PC-9 (cell line): ENCODE data around the gene IFNGR2. TPM values are rescaled to one million over a fixed set of nuclear protein-coding genes. Genes with fewer than 3 reads are reported as not detected.
A peak's percentile ranks its signal among the peaks of the same experiment; 100 is the strongest.
"Not testable (repeated sequence)": the region's sequence is repeated elsewhere in the genome, so short reads cannot be mapped to it uniquely, and the experiment has no call there.

ENCODE experiments used
- BruUV-seq: library from RNA; stranded (reverse); fragments of 400-500 nt; replicated peaks from 2 replicates; lab custom pipeline; 2021; lab: Mats Ljungman, UMichigan
- CTCF ChIA-PET: fragments of 300-600 bp; sonication (Branson Sonifier 250); formaldehyde crosslinking; loops from one replicate; lab custom pipeline; 2022; ENCODE audit warnings: antibody characterized with exemption; lab: Charles Lee
- POLR2A ChIA-PET: fragments of 300-600 bp; sonication (Branson Sonifier 250); formaldehyde crosslinking; loops from one replicate; lab custom pipeline; 2022; ENCODE audit warnings: antibody characterized with exemption; ENCODE audit not compliant: unreplicated experiment; lab: Charles Lee
- DNase-seq, 2 experiments: peaks; one replicate each; pipeline versions ENCODE4 v3.0.0 to v3.0.0-alpha.2; 2015 to 2022; ENCODE audit warnings: mixed read lengths in 1 of 2
- H2AFZ ChIP-seq: fragments of 200-600 bp; sonication (generic); 2 replicates; pipeline ENCODE4 v1.8.1; 2017; ENCODE audit warnings: antibody characterized with exemption
- H3F3A ChIP-seq: fragments of 200-600 bp; sonication (generic); 2 replicates; pipeline ENCODE4 v1.8.1; 2017; ENCODE audit warnings: antibody characterized with exemption, mild to moderate bottlenecking, low read depth; ENCODE audit not compliant: insufficient read depth
- H3K27ac ChIP-seq: fragments of 200-600 bp; sonication (generic); 2 replicates; pipeline ENCODE4 v1.6.1; 2016; ENCODE audit warnings: mixed run types
- H3K27me3 ChIP-seq: fragments of 200-600 bp; sonication (generic); 2 replicates; pipeline ENCODE4 v1.6.1; 2016; ENCODE audit warnings: low read depth, mixed run types; ENCODE audit not compliant: insufficient read depth
- H3K36me3 ChIP-seq: fragments of 200-600 bp; sonication (generic); 2 replicates; pipeline ENCODE4 v1.6.1; 2016; ENCODE audit warnings: low read depth, mixed run types
- H3K4me1 ChIP-seq: fragments of 200-600 bp; sonication (generic); replicated peaks from 2 replicates; pipeline ENCODE4 v1.6.1; 2016; ENCODE audit warnings: mixed run types; ENCODE audit not compliant: insufficient read depth
- H3K4me2 ChIP-seq: fragments of 200-600 bp; sonication (generic); 2 replicates; pipeline ENCODE4 v1.6.1; 2017; ENCODE audit warnings: mixed run types
- H3K4me3 ChIP-seq: fragments of 200-600 bp; sonication (generic); 2 replicates; pipeline ENCODE4 v1.6.1; 2016; ENCODE audit warnings: mixed run types
- H3K79me2 ChIP-seq: fragments of 200-600 bp; sonication (generic); 2 replicates; pipeline ENCODE4 v1.6.1; 2017; ENCODE audit warnings: low read depth, mixed run types
- H3K9me2 ChIP-seq: fragments of 200-600 bp; sonication (generic); 2 replicates; pipeline ENCODE4 v1.8.1; 2017; ENCODE audit warnings: mild to moderate bottlenecking; ENCODE audit not compliant: insufficient read depth
- H3K9me3 ChIP-seq: fragments of 200-600 bp; sonication (generic); 2 replicates; pipeline ENCODE4 v1.8.1; 2016; ENCODE audit warnings: low read depth; ENCODE audit not compliant: insufficient read depth
- H4K20me1 ChIP-seq: fragments of 200-600 bp; sonication (generic); 2 replicates; pipeline ENCODE4 v1.8.1; 2017; ENCODE audit not compliant: insufficient read depth
- CTCF ChIP-seq: fragments of 200-600 bp; sonication (generic); conservative IDR thresholded peaks from 2 replicates; pipeline ENCODE4 v1.6.1; 2017; ENCODE audit warnings: mixed run types, antibody characterized with exemption, mild to moderate bottlenecking, moderate library complexity
- EZH2 ChIP-seq: fragments of 200-600 bp; sonication (generic); IDR thresholded peaks from 2 replicates; pipeline ENCODE4 v1.8.0; 2017; ENCODE audit warnings: antibody characterized with exemption, low read depth
- intact Hi-C: fragments of 100-400 bp; cut with micrococcal nuclease; formaldehyde crosslinking; loops from one replicate; pipeline ENCODE4 v1.10.0; 2022; ENCODE audit not compliant: unreplicated experiment
- total RNA-seq: library from RNA; stranded (reverse); gene quantifications from 2 replicates; pipeline ENCODE4 v1.2.3, GENCODE V29; 2021

The IFNGR2 gene
- total RNA-seq, 1 experiment from 2014 or later = 16.0 TPM

DNA sequence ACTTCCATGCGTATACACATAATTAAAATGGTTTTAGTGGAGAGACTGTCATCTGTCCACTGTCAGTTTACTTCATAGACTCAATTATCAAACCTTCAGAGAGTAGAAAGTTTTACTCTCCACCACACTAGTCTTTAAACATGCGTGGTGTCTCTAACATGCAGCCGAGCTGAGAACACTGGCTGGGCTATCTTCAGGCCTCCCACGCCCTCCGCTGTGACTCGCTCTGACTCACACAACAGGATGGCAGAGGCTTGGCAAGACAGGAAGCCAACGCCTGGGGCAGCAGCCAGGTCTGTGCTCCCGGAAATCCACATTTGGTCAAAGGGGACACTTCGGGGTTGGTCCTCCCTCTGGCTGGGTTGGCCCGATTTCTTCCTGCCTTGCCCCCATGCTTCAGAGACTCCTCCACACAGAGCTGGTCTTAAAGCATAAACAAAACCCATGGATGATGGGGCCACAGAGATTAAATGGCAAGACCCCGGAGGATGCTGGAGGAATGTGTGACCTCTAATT lies 22.7 kb upstream of the IFNGR2 start:
- Histone ChIP-seq H3F3A (peaks cover 46% of the 10 kb centered on the region), H3K4me2 (peak overlapping the region; percentile 69), H3K36me3 (no peaks in the 10 kb centered on the region), H4K20me1 (no peaks in the 10 kb centered on the region), H3K4me1 (peaks cover 62% of the 10 kb centered on the region), H3K9me3 (no peaks in the 10 kb centered on the region), H2AFZ (0 out of 2 replicates have a peak overlapping the region, but pooled peaks have one; percentile 41), H3K79me2 (no peaks in the 10 kb centered on the region), H3K27me3 (no peaks in the 10 kb centered on the region), H3K9me2 (no peaks in the 10 kb centered on the region), H3K4me3 (peak overlapping the region; percentile 19; the same call in 1 of the 2 replicates), H3K27ac (peak overlapping the region; percentile 100)
- BruUV-seq = no TSS peak
- ChIA-PET CTCF (no interaction called here), POLR2A (interaction anchor here (0.7 kb wide), 1 partner anchor 181 kb away, joined by 4 read pairs; no protein-coding TSS in a partner anchor)
- no peak for TF ChIP-seq EZH2
- TF ChIP-seq CTCF = no peak
- intact Hi-C loops = loop anchor here (2.0 kb wide), 1 partner anchor 162 kb away; the partner anchor contains the start of genes GART and SON
- peak; percentile 89 to 92 for DNase-seq

DNA sequence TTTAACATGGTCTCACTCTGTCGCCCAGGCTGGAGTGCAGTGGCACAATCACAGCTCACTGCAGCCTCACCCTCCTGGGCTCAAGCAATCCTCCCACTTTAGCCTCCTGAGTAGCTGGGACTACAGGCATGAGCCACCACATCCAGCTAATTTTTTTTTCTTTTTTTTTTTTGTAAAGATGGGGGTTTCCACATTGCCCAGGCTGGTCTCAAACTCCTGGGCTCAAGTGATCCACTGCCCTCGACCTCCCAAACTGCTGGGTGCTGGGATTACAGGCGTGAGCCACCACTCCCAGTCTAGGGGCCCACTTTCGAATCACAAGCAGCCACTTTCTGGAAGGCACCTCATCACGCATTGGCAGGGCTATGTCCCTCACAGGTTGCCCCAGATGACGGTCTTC lies 21.8 kb upstream of the IFNGR2 start:
- CTCF ChIA-PET = not testable (repeated sequence)

GRCh38 chr21:33383056-33383888 lies 19.9 kb upstream of the IFNGR2 start:
- Histone ChIP-seq H3K4me3 (peak overlapping the region; percentile 46; the same call in 1 of the 2 replicates), H3K36me3 (no peaks in the 10 kb centered on the region), H3K4me2 (peak overlapping the region; percentile 77), H3F3A (peaks cover 44% of the 10 kb centered on the region), H3K27me3 (no peaks in the 10 kb centered on the region), H3K27ac (peak overlapping the region; percentile 100), H3K9me2 (no peaks in the 10 kb centered on the region), H2AFZ (peak overlapping the region; percentile 68; the same call in 1 of the 2 replicates), H3K4me1 (peaks cover 60% of the 10 kb centered on the region), H4K20me1 (no peaks in the 10 kb centered on the region), H3K79me2 (no peaks in the 10 kb centered on the region), H3K9me3 (no peaks in the 10 kb centered on the region)
- TF ChIP-seq EZH2 (no peak), CTCF (no peak)
- ChIA-PET CTCF (interaction anchor here (0.6 kb wide), 1 partner anchor 166 kb away, joined by 9 read pairs; no protein-coding TSS in a partner anchor), POLR2A (interaction anchor here (0.6 to 0.7 kb wide), 3 partner anchors 16 to 22 kb away, joined by 7 to 28 read pairs (median 8); no protein-coding TSS in a partner anchor)
- intact Hi-C loops = loop anchor here (1.0 kb wide), 1 partner anchor 21 kb away; no protein-coding TSS in a partner anchor
- peak; percentile 75 to 90 for DNase-seq
- BruUV-seq = TSS peak; percentile 68

More for the DNA sequence above, 21.8 kb upstream of the IFNGR2 start:
- H3K36me3 ChIP-seq, DNase-seq, H2AFZ ChIP-seq, H3K4me3 ChIP-seq, H3K27me3 ChIP-seq, H3K9me3 ChIP-seq, H4K20me1 ChIP-seq, BruUV-seq, H3K9me2 ChIP-seq, POLR2A ChIA-PET, H3K79me2 ChIP-seq: not testable (repeated sequence)
- peak overlapping the region; percentile 100 for H3K27ac ChIP-seq
- intact Hi-C loops = loop anchor here (2.0 kb wide), 1 partner anchor 161 kb away; the partner anchor contains the start of genes GART and SON
- H3K4me2 ChIP-seq = peak overlapping the region; percentile 23; the same call in 1 of the 2 replicates
- H3K4me1 ChIP-seq = peaks cover 60% of the 10 kb centered on the region
- H3F3A ChIP-seq = peaks cover 44% of the 10 kb centered on the region
